Activated CD4-positive, alpha-beta memory T cell treated with anti-CD3 and anti-CD28 coated beads for 36 hours (primary cell): Measurements from ENCODE around the gene ZNF782. TPM values are rescaled to one million over a fixed set of nuclear protein-coding genes. Genes with fewer than 3 reads are reported as not detected.
"Not testable (repeated sequence)": the region's sequence is repeated elsewhere in the genome, so short reads cannot be mapped to it uniquely, and the experiment has no call there.

Experiments used
- CTCF ChIA-PET: fragments of 350-600 bp; sonication (Branson Sonifier 250); formaldehyde crosslinking; loops from one replicate; lab custom pipeline; 2021; ENCODE audit warnings: antibody characterized with exemption, inconsistent platforms; lab: Charles Lee
- POLR2A ChIA-PET: fragments of 350-600 bp; sonication (Branson Sonifier 250); formaldehyde crosslinking; loops from one replicate; lab custom pipeline; 2021; ENCODE audit warnings: antibody characterized with exemption; lab: Charles Lee
- DNase-seq: peaks from one replicate; pipeline ENCODE4 v3.0.0-alpha.2; 2020
- H3K27ac Mint-ChIP-seq: one replicate; pipeline ENCODE4 v1.8.0; 2021; ENCODE audit warnings: mixed read lengths
- H3K27me3 Mint-ChIP-seq: one replicate; pipeline ENCODE4 v1.8.0; 2021; ENCODE audit warnings: mixed read lengths
- H3K36me3 Mint-ChIP-seq: one replicate; pipeline ENCODE4 v1.8.0; 2021; ENCODE audit warnings: mixed read lengths
- H3K4me1 Mint-ChIP-seq: one replicate; pipeline ENCODE4 v1.8.0; 2021; ENCODE audit warnings: low read depth, mixed read lengths
- H3K4me3 Mint-ChIP-seq: one replicate; pipeline ENCODE4 v1.8.0; 2021; ENCODE audit warnings: mild to moderate bottlenecking, mixed read lengths
- H3K9me3 Mint-ChIP-seq: one replicate; pipeline ENCODE4 v1.8.0; 2021; ENCODE audit warnings: mixed read lengths
- intact Hi-C: fragments of 100-400 bp; cut with micrococcal nuclease; formaldehyde crosslinking; loops from one replicate; pipeline ENCODE4 v1.15.1; 2023
- total RNA-seq, 2 experiments: library from RNA; stranded (reverse); gene quantifications; one replicate each; pipeline ENCODE4 v1.2.3, GENCODE V29; 2021

The ZNF782 gene
- total RNA-seq, 2 experiments from 2014 or later: 2.8 to 3.2 TPM

GRCh38 chr9:96871176-96871575, 16.9 kb upstream of the ZNF782 start:
- Mint-ChIP-seq H3K4me3 (no peak overlapping the region), H3K27ac (no peak overlapping the region), H3K4me1 (peaks cover 21% of the 10 kb centered on the region), H3K36me3 (peaks cover 5% of the 10 kb centered on the region), H3K9me3 (no peaks in the 10 kb centered on the region), H3K27me3 (peaks cover 9% of the 10 kb centered on the region)
- intact Hi-C loops: no loop called here
- POLR2A ChIA-PET: no interaction called here
- DNase-seq: no peak
- CTCF ChIA-PET: interaction anchor here (1.0 to 1.6 kb wide), 2 partner anchors 10 to 14 kb away, joined by 4 to 6 read pairs; no protein-coding TSS in a partner anchor

- Mint-ChIP-seq H3K4me1 (peaks cover 2% of the 10 kb centered on the region), H3K36me3 (peaks cover 3% of the 10 kb centered on the region), H3K9me3 (peaks cover 6% of the 10 kb centered on the region), H3K4me3 (no peak overlapping the region), H3K27ac (no peak overlapping the region), H3K27me3 (peaks cover 5% of the 10 kb centered on the region)
- ChIA-PET CTCF (interaction anchor here (1.4 to 1.7 kb wide), 2 partner anchors 11 to 12 kb away, joined by 3 read pairs; no protein-coding TSS in a partner anchor), POLR2A (no interaction called here)
- intact Hi-C loops: no loop called here
- no peak for DNase-seq
Measured at GRCh38 chr9:96868709-96869108, 14.4 kb upstream of the ZNF782 start.

DNA sequence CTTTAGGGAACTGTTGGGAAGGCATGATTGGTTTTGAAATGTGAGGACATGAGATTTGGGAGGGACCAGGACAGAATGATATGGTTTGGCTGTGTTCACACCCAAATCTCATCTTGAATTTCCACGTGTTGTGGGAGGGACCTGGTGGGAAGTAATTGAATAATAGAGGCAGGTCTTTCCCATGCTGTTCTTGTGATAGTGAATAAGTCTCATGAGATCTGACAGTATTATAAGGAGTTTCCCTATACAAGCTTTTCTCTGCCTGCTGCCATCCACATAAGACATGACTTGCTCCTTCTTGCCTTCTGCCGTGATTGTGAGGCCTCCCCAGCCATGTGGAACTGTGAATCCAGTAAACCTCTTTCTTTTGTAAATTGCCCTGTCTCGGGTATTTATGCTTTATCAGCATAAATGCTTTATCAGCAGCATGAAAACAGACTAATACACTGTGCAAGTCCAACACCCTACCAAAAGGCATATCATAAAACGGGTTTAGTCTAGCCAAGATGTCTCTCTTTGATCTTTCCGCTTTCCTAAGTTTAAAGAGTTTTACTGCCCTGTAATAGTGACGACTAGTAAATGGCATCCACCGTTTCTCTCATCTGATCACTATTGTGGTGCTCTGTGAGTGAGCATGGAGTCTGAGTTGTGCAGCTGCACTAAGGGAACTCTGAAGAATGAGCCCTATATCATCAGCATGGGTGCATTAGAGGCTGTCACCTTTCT, 12.9 kb upstream of the ZNF782 start:
- intact Hi-C loops: no loop called here

GRCh38 chr9:96865240-96865639, 10.9 kb upstream of the ZNF782 start:
- DNase-seq, H3K4me1 Mint-ChIP-seq, H3K9me3 Mint-ChIP-seq, CTCF ChIA-PET, H3K4me3 Mint-ChIP-seq, H3K27ac Mint-ChIP-seq, H3K27me3 Mint-ChIP-seq, H3K36me3 Mint-ChIP-seq, POLR2A ChIA-PET, intact Hi-C loops: not testable (repeated sequence)

More for the DNA sequence above, 12.9 kb upstream of the ZNF782 start:
- H3K27me3 Mint-ChIP-seq: peaks cover 3% of the 10 kb centered on the region
- peaks cover 3% of the 10 kb centered on the region for H3K36me3 Mint-ChIP-seq
- ChIA-PET POLR2A (no interaction called here), CTCF (no interaction called here)
- peaks cover 6% of the 10 kb centered on the region for H3K9me3 Mint-ChIP-seq
- H3K4me1 Mint-ChIP-seq: no peaks in the 10 kb centered on the region
- H3K27ac Mint-ChIP-seq: no peak overlapping the region
- H3K4me3 Mint-ChIP-seq: no peak overlapping the region
- DNase-seq: no peak

DNA sequence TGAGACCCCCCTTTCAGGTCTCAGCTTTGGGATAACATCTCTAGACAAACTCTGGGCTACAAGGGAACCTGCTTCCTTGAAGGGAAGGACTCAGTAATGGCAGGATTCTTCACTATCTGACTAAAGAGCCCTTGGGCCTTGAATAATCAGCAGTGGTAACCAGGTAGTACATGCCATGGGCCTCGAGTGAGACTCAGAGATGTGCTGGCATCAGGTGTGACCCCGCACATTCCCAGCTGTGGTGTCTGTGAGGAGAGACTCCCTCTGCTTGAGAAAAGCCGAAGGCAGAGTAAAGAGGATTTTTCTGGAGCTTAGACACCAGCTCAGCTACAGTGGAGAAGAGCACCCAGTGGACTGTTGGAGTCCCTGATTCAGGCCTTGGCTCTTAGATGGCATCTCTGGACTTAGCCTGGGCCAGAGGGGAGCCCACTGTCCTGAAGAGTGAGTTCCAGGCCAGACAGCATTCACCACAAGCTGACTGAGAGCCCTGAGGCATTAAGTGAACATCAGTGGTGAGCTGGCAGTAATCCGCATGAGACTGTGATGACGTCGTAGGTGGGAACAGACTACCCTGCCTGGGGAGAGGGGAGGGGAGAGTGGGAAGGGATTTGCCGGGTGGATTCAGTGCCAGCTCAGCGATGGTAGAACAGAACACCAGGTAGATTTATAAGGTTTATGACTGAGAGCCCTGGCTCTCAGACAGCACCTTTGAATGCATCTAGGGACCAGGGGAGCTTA, 5.3 kb upstream of the ZNF782 start:
- ChIA-PET CTCF (interaction anchor here (4.6 kb wide), 1 partner anchor 540 kb away, joined by 41 read pairs; no protein-coding TSS in a partner anchor), POLR2A (no interaction called here)
- intact Hi-C loops: loop anchor here (5.0 to 10.0 kb wide), 4 partner anchors 363 to 775 kb away; partner anchors contain the start of genes NCBP1, TSTD2 and ZNF367
- no peaks in the 10 kb centered on the region for H3K9me3 Mint-ChIP-seq
- no peak overlapping the region for H3K4me3 Mint-ChIP-seq
- H3K36me3 Mint-ChIP-seq: no peaks in the 10 kb centered on the region
- peaks cover 5% of the 10 kb centered on the region for H3K27me3 Mint-ChIP-seq
- H3K27ac Mint-ChIP-seq: no peak overlapping the region
- H3K4me1 Mint-ChIP-seq: peaks cover 20% of the 10 kb centered on the region
- DNase-seq: no peak

DNA sequence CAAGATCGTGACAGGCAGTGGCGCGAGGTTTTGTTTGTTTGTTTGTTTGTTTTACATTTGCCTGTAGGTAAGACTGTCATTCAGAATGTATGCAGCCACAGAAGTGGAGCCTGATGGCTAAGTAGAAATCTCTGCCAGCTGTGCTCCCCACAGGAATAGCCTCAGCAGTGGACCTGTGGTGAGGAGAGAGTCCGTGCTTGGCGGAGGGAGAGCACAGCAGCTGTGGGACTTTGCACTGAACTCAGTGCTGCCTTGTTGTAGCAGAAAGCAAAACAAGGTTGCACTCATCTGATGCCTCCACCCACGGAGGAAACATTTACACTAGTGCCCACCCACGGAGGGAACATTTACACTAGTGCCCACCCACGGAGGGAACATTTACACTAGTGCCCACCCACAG, 4.4 kb upstream of the ZNF782 start:
- ChIA-PET CTCF (interaction anchor here (0.7 to 4.6 kb wide), 6 partner anchors 21 to 740 kb away, joined by 3 to 41 read pairs (median 6); no protein-coding TSS in a partner anchor), POLR2A (no interaction called here)
- intact Hi-C loops: loop anchor here (5.0 to 10.0 kb wide), 4 partner anchors 364 to 776 kb away; partner anchors contain the start of genes NCBP1, TSTD2 and ZNF367
- peaks cover 2% of the 10 kb centered on the region for H3K36me3 Mint-ChIP-seq
- H3K4me1 Mint-ChIP-seq: peaks cover 24% of the 10 kb centered on the region
- no peaks in the 10 kb centered on the region for H3K9me3 Mint-ChIP-seq
- no peak for DNase-seq
- H3K27me3 Mint-ChIP-seq: peaks cover 5% of the 10 kb centered on the region
- H3K27ac Mint-ChIP-seq: no peak overlapping the region
- H3K4me3 Mint-ChIP-seq: no peak overlapping the region

DNA sequence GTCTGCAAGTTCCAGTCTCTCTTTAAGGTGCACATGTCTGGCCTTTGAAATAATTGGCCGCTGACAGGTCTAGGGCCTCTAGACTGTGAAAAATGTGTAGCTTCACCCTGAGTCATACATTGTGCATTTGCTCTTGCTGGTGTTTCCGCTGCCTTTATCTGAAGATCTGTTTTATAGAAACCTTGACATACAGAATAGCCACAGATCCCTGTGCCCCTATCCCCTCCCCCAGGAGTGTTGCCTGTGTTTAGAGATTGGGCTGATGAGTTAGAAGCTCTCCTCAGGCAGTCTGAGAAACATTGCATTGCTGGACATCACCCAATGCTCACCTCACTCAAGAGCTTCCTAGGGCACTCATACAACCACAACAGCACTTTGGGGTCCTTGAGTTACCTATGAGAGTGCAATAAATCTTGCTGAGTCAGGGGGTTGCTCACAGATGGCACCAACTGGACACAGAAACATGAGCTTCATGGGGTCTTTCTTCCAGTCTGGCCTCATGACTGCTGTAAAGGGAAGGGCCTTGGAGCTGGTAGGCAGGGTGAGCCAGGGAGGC, 3.8 kb upstream of the ZNF782 start:
- Mint-ChIP-seq H3K36me3 (peaks cover 2% of the 10 kb centered on the region), H3K9me3 (no peaks in the 10 kb centered on the region), H3K4me1 (peaks cover 29% of the 10 kb centered on the region), H3K4me3 (no peak overlapping the region), H3K27ac (no peak overlapping the region), H3K27me3 (peaks cover 5% of the 10 kb centered on the region)
- DNase-seq: no peak
- intact Hi-C loops: loop anchor here (5.0 to 10.0 kb wide), 4 partner anchors 364 to 777 kb away; partner anchors contain the start of genes NCBP1, TSTD2 and ZNF367
- CTCF ChIA-PET: interaction anchor here (0.7 to 4.7 kb wide), 12 partner anchors 17 to 741 kb away, joined by 3 to 41 read pairs (median 8); no protein-coding TSS in a partner anchor
- POLR2A ChIA-PET: no interaction called here

DNA sequence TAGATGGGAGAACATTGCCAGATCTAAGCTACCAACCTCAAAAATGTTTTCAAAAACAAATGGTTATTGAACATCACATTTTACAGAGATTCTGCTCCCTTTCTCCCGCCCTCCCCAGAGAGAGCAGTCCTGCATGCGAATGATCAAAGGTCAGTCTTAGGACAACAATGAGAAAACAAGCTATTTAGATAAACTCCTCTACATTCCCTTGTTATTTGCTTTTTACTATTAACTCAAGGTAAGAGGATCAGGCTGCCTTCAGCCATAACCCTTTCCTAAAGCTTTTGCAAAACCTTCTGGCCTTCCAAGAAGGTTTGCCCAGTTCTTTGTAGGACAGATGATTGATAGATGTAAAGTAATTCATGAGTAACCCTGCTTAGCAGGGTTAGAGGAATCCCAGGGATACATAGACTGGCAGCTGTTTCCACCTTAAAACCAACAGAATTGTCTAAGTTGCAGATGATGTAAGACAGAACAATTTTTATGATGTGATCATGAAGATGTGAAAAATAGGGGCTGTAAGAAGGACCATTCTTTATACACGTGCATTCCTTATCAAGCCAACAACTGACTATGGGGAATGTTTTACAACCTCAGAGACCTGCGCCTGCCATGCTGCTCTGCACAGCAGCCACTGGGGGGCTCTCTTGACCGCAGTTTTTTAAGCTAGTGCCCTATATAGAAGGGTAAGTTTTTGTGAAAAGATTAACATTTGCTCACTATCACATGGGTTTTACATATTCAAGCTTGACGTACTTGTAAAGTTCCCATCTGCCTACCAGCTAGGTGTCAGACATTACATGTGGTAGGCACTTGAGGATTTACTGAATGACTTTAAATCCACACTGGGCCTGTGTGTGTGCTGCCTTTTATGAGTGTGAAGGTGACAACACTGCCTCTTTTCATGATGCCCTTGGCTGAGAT, 2.3 kb upstream of the ZNF782 start:
- CTCF ChIA-PET: interaction anchor here (0.6 to 4.7 kb wide), 45 partner anchors 9 to 759 kb away, joined by 3 to 41 read pairs (median 4); partner anchors contain the start of genes CTSV and HABP4
- Mint-ChIP-seq H3K27me3 (peaks cover 5% of the 10 kb centered on the region), H3K4me3 (no peak overlapping the region), H3K4me1 (peaks cover 40% of the 10 kb centered on the region), H3K27ac (no peak overlapping the region), H3K36me3 (peaks cover 7% of the 10 kb centered on the region), H3K9me3 (no peaks in the 10 kb centered on the region)
- POLR2A ChIA-PET: interaction anchor here (0.6 kb wide), 1 partner anchor 180 kb away, joined by 3 read pairs; no protein-coding TSS in a partner anchor
- peak; percentile 80 for DNase-seq
- intact Hi-C loops: loop anchor here (1.0 to 10.0 kb wide), 8 partner anchors 18 to 778 kb away; partner anchors contain the start of genes NCBP1, TSTD2 and ZNF367

DNA sequence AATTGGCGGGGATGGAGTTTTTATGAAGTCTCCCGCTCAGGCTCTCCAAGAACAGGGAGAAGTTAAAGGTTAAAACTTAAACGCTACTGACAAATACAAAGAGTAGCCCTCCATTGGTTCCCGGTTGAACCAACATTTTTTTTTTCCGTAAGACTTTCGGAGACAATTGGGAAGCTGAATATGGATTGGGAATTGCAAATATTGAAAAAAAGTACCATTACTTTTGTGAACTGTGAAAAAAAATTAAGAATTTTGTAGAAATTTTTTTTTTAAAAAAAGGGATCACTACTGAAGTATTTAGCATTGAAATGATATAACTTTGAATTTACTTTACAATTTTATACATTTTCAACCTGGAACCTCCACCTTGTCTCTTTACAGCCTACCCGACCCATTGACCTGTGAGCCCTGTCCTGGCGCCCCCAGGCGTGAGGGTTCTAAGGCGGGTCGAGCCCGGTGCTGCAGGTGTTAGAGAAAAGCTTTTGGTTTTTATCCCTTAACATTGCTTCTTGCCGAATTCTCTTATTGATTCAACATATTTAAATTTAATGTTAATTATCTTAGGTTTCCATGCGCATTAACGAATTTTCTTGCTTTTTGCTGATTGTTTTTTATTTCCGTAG, 448 bp upstream of the ZNF782 start:
- POLR2A ChIA-PET: interaction anchor here (0.5 to 1.5 kb wide), 3 partner anchors 26 to 1090 kb away, joined by 3 to 4 read pairs (median 4); no protein-coding TSS in a partner anchor

DNA sequence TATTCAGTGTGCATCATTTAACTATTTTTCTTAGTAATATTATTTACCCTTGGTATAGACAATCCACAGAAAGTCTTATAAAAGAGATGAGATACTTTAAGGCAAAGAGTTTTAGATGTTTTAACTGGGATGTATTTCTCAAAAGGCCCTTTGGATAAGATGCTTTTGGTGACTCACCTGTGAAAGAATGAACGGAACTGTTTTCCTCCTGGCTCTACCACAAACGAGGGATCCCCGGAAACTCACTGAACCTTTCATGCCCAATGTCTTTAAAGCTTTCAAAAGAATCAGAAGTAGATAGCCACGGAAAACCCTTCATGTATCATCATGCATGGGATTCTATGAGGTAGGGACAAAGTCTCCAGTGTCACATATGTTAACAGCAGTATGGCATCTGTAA, 1.6 kb downstream of the ZNF782 start:
- Mint-ChIP-seq H3K9me3 (peaks cover 8% of the 10 kb centered on the region), H3K36me3 (peaks cover 28% of the 10 kb centered on the region), H3K27ac (no peak overlapping the region), H3K27me3 (peaks cover 5% of the 10 kb centered on the region), H3K4me1 (peaks cover 54% of the 10 kb centered on the region), H3K4me3 (peak overlapping the region; percentile 100)
- CTCF ChIA-PET: interaction anchor here (0.6 kb wide), 1 partner anchor 676 kb away, joined by 3 read pairs; no protein-coding TSS in a partner anchor
- intact Hi-C loops: loop anchor here (10.0 kb wide), 2 partner anchors 438 to 782 kb away; partner anchors contain the start of genes NCBP1, TSTD2 and ZNF367
- POLR2A ChIA-PET: no interaction called here
- DNase-seq: no peak

More for the DNA sequence above, 448 bp upstream of the ZNF782 start:
- peak overlapping the region; percentile 100 for H3K4me3 Mint-ChIP-seq
- intact Hi-C loops: loop anchor here (1.0 to 10.0 kb wide), 5 partner anchors 76 to 780 kb away; partner anchors contain the start of genes NCBP1, TSTD2, ZNF367 and ZNF510
- H3K36me3 Mint-ChIP-seq: peaks cover 12% of the 10 kb centered on the region
- peaks cover 5% of the 10 kb centered on the region for H3K27me3 Mint-ChIP-seq
- H3K27ac Mint-ChIP-seq: no peak overlapping the region
- CTCF ChIA-PET: interaction anchor here (0.6 to 4.7 kb wide), 7 partner anchors 9 to 744 kb away, joined by 3 to 29 read pairs (median 5); no protein-coding TSS in a partner anchor
- DNase-seq: no peak
- H3K9me3 Mint-ChIP-seq: no peaks in the 10 kb centered on the region
- H3K4me1 Mint-ChIP-seq: peaks cover 46% of the 10 kb centered on the region
